ENCODE data around the gene CHST2.

DNA sequence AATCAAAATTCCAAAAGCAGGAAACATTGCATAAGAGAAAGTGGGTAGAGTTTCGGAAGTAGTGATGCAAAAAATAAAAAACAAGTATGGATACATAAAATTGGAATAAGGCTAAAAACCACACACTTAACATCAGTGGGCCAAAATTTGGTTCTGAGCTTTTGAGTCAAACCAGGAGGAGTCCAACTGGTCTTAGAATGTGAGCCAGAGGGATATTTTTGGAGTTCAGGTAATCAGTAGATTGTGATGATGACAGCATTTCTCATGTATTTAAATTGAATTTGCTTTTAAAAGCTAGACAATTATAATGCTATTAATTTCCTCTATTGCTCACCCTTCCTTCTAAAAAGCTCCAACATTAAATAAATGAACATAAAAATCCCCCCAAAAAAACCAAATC, 38.2 kb upstream of the CHST2 start:
- TF ChIP-seq POLR2A (IDR thresholded peaks at IDR 0.05) (no peak), POLR2AphosphoS5 (IDR thresholded peaks at IDR 0.05) (no peak)
- TF ChIP-seq, protein P1, sequence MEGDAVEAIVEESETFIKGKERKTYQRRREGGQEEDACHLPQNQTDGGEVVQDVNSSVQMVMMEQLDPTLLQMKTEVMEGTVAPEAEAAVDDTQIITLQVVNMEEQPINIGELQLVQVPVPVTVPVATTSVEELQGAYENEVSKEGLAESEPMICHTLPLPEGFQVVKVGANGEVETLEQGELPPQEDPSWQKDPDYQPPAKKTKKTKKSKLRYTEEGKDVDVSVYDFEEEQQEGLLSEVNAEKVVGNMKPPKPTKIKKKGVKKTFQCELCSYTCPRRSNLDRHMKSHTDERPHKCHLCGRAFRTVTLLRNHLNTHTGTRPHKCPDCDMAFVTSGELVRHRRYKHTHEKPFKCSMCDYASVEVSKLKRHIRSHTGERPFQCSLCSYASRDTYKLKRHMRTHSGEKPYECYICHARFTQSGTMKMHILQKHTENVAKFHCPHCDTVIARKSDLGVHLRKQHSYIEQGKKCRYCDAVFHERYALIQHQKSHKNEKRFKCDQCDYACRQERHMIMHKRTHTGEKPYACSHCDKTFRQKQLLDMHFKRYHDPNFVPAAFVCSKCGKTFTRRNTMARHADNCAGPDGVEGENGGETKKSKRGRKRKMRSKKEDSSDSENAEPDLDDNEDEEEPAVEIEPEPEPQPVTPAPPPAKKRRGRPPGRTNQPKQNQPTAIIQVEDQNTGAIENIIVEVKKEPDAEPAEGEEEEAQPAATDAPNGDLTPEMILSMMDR (IDR thresholded peaks at IDR 0.05): no peak

Data from gastroesophageal sphincter (tissue), 3 donors.